ENCODE results near the gene RBMS1.

The RBMS1 gene, protein sequence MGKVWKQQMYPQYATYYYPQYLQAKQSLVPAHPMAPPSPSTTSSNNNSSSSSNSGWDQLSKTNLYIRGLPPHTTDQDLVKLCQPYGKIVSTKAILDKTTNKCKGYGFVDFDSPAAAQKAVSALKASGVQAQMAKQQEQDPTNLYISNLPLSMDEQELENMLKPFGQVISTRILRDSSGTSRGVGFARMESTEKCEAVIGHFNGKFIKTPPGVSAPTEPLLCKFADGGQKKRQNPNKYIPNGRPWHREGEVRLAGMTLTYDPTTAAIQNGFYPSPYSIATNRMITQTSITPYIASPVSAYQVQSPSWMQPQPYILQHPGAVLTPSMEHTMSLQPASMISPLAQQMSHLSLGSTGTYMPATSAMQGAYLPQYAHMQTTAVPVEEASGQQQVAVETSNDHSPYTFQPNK

DNA sequence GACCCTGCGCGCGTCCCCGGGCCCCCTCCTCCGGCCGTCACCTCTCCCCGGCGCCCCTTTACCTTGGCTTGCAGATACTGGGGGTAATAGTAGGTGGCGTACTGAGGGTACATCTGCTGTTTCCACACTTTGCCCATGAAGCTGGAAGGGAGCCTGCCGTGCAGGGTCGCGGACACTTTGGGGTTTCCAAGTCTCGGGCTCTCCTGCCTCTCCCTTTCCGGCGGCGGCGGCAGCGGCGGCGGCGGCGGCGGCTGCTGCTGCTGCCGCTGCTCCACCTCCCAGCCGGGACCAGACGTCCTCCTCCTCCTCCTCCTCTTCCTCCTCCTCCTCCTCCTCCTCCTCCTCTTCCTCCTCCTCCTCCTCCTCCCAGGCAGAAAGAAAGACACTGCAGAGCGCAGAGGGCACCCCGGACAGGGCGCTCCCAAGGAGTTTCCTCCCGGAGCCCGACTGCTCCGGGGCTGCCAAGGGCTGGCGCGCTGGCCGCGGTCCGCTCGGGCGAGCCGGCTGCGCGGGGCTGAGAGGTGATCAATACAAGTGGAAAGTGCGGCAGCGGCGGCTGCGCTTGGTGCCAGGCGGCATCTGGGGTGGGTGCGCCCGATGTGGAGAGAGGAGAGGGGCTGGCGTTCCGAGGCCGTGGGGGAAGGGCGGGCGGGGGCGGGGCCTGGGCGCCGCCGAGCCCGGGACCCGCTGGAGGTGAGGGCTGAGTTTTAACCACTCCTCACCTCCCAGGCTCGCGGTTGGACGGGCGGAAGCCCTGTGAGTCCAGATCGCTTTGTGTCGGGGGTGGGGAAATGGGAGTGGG is at the start of gene RBMS1:
TSS of gene RBMS1 (minus strand) at position 581 of the 802 bp plus-strand sequence. CDS start at position 137, 444 bp downstream.
- peak; percentile 42 for DNase-seq (ENCODE audit: low spot score)

DNA sequence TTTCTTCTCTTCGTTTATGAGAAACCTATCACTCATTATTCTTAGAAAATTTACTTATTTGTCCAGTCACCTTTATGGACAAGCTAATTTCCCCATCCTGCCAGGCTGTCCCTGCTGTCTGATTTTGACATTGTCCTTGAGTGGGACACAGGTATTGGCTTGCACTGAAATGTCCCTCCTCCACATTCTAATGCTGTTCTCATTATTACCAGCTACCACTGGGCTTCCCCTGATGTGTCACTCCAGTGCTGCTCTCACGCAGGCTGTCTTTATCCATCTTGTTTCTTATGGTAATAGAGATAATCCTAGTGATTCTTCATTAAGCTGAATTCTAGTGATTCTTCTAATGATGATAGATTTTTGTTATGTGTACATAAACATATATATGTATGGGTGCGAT is 48.1 kb upstream of the RBMS1 start:
- no peak for DNase-seq (ENCODE audit: low spot score)

DNA sequence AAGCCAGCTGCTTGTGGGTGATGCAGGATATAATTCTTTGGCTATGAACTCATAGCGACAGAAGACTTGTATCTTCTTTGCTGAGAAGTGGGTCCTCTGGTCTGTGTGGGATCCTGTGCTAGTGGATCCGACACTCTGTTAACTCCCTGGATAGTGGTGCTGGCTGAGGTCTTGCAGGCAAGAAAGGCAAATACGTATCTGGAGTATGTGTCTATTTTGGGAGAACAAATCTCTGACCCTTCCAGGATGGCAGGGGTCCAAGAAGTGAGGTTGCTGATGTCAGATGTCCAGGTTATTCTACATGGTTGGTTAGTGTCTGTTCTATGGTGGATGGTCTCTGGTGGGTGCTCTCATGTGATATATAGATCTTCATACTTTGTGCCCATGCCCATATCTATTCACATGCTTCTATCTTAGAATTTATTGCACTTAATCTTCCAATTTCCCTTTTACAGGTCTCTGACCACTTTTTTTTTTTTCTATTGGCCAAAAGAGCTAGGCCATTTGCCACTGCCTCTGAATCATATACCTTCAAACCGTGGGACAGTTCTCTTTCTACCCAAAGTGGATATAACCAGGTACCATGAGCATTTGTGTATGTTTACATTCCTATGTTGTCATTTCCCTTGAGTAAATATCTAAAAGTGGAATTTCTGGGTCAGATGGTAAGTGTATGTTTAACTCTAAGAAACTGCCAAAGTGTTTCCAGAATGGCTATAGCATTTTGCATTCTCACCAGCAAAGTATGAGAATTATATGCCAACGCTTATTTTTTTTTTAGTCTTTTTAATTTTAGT is 45.1 kb upstream of the RBMS1 start:
- DNase-seq (ENCODE audit: low spot score), result no peak

DNA sequence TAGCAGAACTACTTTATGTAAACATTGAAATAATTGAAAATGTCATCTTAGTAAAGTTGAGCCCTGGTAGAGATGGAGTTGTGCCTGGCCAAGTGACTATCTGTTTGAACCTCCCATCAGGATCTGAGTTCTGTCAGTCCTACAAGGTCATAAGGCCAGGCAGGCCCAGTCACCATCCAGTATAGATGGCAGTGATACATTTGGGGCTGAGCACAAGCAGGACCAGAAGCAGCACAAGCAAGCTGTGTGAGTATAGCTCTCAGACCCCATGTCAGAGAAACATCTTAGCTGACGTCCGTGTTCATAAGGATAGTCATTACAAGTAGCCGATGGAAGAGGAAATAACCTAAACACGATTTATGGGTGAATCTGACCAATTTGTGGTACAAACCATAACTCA is 44.5 kb upstream of the RBMS1 start:
- DNase-seq (ENCODE audit: low spot score), result no peak

DNA sequence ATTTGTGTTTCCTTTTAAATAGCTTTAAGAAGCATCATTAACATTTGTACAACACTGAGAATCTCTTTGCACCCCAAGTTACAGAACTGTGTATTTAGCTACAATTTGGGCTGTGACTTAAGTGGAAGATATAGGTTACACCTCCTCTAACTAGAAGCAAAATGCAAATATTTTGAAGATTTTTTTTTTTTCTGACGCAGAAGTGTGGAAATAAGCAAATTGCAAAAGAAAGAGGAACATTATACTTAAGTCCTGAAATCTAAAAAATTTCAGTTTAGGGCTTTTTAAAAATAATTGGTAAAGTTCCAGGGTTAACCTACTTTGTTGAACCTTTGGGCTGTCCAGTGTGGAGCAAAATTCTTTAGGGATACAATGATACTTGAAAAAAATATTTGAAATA is 41.4 kb upstream of the RBMS1 start:
- no peak for DNase-seq (ENCODE audit: low spot score)

DNA sequence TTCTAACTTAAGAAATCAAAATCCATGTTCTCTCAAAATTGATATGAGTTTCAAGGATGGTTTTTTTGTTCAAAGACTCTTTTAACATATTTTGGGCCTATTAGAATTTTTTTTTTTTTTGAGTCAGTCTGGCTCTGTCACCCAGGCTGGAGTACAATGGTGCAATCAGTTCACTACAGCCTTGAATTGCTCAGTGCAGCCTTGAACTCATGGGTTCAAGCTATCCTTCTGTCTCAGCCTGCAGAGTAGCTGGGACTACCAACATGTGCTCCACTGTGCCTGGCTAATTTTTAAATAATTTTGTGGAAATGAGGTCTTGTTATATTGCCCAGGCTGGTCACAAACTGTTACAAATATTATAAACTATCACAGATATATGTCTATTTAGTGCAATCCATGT is 40.6 kb upstream of the RBMS1 start:
- DNase-seq (ENCODE audit: low spot score), result no peak

DNA sequence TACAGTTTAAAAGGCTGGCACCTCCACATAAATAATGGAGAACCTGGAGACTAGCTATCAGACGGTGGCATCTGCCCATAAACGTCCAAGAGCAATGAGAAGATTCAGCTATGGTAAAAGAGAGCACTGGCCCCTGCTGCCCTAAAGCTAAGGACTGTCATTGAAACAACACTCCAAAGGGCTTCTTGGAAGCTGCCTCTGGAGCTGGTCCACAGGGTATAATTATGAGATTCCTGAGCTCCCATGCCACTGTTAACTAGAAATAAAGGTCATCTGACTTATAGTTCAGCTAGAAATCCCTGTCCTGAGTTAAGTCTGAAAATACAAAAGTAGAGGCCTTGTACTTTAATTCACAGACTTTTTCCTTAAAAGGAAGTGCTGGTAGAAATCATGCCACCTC is 39.9 kb upstream of the RBMS1 start:
- no peak for DNase-seq (ENCODE audit: low spot score)

DNA sequence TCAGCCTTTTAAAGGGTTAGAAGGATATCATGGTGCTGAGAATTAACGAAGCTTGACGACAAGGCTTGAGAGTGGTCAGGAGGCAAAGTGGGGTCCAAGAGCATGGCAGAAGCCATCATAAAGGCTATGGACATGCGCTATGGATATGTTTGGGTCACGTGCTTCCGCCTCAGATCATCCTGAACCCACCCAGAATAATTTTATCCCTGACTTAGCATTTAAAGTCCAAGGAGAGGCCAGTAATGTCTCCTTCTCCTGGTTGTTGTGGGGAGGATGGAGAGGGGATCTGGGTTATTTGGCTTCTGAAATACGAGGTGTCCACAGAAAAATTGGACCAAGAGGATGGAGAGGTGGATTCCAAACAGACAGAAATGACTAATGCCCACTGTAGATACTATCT is 38.8 kb upstream of the RBMS1 start:
- no peak for DNase-seq (ENCODE audit: low spot score)

DNA sequence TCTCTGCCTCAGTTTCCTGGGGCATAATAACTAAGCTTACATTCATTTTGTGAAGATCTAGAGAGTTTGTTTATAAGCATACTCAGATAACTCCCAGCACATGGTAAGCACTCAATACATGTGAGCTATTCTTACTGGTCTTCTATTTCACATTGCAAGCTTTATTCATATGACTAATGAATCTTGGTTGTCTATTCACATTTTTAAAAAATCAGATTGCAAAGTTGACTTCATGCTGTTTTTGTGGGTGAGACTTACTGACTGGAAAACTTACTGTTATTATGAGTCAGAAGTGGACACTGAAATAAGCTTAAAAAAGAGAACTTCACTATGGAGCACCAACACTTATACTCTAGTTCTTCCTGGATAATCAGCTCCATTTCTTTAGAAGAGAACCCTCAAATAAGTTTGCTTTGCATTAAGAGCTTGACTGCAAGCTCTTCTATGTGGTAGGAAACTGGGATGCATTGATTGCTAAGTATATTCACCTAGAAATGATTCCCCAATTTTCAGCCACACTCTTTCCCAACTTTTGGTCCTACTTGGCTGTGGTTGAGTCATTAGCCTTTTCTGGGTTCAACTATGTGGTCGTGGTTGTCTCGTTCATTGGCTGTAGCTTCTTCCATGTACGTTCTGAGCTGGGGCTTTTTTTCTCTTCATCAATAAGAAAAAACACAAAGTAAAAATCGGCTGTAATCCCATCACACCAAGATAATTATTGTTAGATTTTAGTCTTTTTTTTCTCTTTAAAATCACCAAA is 29.5 kb upstream of the RBMS1 start:
- DNase-seq (ENCODE audit: low spot score), result no peak

DNA sequence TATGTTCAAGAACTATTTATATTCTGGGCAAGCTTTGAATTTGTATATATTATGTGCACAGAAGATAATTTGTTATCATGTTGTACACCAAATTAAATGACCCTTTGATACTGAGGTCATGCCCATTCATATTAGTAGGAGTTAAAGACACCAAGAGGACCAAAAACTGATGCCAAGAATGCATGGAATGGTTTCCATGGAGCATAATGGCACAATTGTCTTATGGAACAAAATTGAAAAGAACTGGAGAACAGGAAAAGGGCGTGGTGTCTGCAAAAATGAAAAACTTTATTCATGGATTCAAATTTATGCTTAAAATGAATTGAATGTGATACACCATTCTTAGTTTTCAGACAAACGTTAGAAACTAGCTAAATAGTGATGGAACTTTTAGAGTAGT is 24.1 kb upstream of the RBMS1 start:
- peak; percentile 54 for DNase-seq (ENCODE audit: low spot score)

DNA sequence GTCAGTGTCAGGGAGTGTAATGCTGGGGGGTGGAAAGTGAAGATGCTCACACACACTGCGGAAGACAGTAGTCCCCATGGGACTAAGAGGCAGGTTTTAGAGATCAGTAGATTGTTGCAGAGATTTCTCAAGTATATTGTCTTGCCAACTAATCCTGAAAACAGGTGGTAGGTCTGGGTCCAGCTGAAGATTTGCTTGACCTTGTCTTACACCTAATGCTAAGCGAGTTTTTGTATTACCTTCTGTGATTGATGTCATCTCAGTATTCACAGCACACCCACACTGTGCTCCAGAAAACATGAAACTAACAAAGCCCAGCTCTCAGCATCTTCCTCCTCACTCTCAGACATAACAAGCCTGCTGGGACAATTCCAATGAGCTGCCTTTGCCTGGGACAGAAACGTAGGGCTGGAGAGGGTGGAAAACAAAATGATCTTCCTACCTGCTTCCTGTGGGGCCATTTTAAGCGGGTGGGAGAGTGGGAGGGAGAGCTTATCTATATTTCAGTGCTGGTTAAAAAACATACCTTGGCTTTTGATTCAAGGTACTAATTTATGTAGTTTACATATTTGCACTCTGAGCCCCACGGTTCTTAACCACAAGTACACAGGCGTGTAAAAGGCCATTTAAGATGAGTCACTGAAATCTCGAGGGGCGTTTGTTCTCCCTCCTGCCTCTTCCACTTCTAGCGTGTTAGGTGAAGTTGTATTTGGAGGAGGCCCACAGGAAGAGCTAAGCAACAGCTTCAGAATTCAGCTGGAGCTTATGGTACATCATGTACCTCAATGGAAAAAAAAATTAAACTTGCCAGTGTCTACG is 23.1 kb upstream of the RBMS1 start:
- no peak for DNase-seq (ENCODE audit: low spot score)

DNA sequence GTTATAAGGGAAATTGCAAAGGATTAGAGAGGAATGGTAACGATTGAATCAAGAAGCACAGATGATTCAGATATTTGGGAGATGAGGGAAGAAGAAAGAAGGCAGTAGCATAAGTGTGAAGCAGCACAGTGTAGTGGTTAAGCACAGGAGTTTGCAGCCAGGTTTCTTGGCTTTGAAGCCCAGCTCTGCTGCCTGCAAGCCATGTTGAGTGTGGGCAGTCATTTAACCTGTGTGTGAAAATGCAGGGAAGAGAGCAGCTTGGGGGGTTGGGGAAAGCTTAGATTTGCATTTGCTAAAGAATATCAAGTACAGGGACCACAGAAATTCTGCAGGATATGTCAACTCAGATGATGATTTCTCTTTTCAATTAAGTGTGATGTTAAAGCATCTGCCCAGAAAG is 21.5 kb upstream of the RBMS1 start:
- DNase-seq (ENCODE audit: low spot score), result no peak

DNA sequence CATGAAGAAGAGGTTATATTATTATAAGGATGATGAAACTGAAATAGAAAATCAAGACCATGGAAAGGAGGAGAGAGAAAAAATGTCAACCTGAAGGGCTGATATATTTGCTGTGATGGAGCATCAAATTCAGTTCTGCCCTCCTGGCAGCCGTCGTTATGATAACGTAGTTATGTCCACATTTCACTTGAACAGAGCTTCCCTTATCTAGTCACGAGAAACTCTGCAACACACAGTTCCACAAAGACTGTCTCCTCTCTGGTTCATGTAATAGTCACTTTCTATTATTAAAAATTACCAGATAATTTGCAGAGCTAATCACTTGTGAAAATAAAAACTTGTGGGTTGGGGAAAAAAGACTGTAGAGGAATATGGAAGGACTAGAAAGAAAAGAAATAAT is 19.5 kb upstream of the RBMS1 start:
- no peak for DNase-seq (ENCODE audit: low spot score)

DNA sequence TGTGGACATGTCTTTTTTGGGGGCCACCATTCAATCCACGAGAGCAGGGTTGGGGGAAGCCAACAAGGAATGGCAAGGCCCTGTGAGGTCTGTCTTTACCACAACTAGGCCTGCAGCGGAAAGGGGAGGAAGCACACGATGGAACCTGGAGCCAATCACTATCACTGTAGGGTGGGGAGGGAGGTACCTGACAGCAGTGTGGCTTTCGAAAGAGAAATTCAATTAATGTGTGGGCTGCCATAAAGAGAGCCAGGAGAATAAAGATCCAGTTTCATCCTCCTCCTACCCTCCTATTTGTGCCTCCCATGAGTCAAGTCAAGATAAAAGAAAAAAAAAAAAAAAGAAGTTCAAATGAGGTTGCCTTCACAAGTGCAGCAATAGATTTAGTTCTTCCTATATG is 18.9 kb upstream of the RBMS1 start:
- DNase-seq (ENCODE audit: low spot score), result no peak

DNA sequence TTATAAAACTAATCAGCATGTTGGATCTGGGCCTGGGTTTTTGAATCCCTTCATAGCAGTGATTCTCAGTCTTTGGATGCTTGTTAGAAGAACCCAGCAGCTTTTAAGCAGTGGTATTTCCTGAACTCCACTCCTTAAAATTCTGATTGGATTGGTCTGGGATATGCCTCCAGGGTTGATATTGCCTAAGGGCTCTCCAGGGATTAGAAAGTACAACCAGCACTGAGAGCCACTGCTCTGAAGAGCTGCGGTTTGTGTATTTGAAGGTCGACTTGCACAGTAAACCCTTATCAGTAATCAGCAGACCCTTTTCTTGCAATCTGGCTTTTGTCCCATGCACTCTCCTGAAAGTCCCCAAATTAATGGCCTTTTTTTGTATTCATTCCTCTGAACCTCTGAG is 17.0 kb upstream of the RBMS1 start:
- DNase-seq (ENCODE audit: low spot score), result no peak

DNA sequence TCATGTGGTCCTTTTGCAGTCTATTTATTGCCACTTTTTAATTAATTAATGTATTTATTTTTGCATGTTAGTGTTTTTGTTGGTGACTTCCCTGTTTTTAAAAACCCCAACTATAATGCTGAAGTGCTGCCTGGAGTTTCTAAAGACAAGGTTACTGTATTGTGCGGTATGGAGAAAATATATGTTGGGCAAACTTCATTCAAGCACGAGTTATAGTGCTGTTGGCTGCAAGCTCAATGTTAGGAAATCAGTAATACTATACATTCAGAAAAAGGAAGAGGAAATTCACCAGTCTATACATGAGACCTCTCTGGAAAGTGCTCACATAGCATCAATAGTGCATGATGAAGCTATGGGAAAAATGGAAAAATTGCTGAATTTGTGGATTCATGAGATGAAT is 15.4 kb upstream of the RBMS1 start:
- DNase-seq (ENCODE audit: low spot score), result no peak

DNA sequence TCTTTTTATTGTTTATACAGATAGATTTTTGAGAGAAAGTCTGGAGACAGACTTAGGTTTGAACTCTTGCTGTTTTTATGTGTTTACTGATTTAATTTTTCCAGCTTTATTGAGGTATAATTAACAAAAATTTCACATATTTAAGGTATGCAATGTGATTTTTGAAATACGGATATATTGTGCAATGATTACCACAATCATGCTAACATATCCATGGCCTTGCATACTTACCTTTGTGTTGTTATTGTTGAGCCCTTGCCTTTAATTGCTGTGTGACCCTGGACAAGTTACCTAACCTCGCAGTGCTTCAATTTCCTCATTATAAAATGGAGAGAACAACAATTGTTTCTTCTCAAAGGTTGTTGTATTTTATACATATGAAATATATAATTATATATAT is 13.9 kb upstream of the RBMS1 start:
- no peak for DNase-seq (ENCODE audit: low spot score)

DNA sequence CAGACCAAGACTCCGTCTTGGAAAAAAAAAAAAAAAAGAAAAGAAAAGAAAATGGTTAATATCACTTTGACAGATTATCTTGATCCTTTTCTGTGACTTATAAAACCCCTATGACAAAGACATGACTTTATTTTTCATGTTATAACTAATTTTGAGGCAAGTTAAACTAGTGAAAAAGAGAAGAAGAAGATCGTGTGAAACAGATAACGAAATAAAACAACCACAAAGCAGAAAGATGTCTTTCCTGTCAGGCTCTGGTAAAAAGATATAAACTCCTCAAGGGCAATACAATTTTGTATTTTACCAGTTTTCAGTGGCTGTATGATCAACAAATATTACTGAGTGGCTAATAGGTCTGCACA is 13.4 kb upstream of the RBMS1 start:
- no peak for DNase-seq (ENCODE audit: low spot score)

DNA sequence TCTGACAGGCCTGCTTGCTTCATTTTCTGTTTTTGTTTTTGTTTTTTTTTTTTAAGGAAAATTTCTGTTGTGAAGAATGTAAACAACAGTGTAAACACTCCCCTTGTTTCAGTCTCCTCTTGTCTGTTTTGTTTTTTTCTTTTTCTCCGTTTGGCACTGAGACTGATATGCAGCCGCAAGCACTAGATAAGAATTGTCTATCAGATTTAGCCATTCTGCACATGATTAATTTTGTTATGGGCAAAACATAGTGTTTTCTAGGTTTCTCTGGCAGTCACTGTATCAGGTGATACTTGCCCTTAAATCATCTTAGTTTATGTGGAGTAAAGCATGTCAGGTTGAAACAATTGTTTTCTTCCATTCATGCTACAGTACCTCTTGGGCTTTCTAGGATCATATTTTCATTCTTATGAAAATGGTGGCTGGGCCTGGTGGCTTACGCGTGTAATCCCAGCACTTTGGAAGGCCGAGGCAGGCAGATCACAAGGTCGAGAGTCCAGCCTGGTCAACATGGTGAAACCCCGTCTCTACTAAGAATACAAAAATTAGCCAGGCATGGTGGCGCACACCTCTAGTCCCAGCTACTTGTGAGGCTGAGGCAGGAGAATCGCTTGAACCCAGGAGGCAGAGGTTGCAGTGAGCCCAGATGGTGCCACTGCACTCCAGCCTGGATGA is 12.9 kb upstream of the RBMS1 start:
- no peak for DNase-seq (ENCODE audit: low spot score)

DNA sequence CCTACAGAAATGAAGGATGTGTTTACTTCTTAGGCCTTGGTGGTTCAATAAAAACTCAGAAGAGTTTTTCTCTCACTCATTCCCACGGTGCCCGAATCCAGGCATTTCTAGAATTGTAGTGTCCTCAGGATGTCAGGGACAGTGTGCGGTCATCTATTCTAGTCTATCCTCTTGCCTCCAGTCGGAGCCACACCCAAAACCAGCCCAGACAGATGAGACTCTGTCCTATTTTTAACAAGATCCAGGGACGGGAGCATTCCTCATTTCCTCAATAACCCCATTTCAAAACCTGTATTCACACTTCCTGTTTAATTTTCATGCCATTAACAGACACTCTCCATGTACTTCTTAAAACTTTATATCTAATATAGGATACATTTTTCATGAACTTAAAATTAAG is 11.6 kb upstream of the RBMS1 start:
- no peak for DNase-seq (ENCODE audit: low spot score)

DNA sequence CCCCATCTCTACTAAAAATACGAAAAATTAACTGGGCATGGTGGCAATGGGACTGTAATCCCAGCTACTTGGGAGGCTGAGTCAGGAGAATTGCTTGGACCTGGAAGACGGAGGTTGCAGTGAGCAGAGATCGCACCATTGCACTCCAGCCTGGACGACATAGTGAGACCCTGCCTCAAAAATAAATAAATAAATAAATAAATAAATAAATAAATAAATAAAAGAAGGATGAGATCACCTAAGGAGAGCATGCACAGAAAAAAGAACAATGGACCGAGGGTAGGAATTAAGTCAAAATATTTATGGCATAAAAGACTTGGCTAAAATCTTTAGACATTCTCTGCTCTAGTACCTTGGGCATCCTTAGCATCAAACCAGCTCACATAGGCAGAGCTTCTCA is 8.9 kb upstream of the RBMS1 start:
- DNase-seq (ENCODE audit: low spot score), result no peak
